Measurements from ENCODE around the gene ST8SIA1.

The ST8SIA1 gene

GRCh38 chr12:22276867-22277266 is 57.6 kb downstream of the ST8SIA1 start:
- DNase-seq, result no peak

DNA sequence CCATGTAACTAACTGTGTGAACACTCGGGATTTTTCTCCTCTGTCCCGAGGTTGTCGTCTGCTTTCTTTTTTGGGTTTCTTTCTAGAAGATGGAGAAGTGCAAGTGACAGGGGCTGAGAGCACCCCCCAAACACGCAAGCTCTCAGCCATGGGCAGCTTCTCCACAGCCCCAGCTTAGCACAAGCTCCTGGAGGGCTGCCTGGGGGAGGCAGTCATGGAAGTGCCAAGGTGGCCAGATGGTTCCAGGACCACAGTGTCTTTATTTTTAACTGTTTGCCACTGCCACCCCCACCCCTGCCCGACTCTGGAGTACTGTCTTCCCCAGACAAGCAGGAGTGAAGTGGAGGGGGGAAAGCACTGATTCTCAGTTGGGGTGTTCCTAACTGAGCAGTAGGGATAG is 58.2 kb downstream of the ST8SIA1 start:
- no peak for DNase-seq

DNA sequence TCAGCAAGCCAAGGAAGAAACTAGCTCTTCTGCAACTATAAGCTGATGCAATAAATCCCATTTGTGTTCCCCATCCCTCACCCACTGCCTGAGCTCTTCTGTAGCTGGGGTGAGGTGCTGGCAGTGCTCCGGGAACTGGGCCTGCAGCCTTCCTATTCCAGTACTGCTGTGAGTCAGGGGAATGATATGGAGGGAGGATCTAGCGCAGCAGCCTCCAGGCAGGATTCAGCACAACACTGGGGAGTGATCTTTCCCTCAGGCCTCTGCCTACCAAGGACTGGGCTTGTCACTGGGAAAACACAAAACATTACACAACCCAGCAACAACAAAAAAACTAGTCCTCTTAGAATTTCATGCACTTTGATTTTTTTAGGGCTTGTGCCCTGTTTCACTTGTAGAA is 58.7 kb downstream of the ST8SIA1 start:
- DNase-seq, result no peak

- no peak for DNase-seq
Measured at GRCh38 chr12:22272335-22273151, 62.0 kb downstream of the ST8SIA1 start.

- DNase-seq, result no peak
Measured at GRCh38 chr12:22271023-22271422, 63.5 kb downstream of the ST8SIA1 start.

DNA sequence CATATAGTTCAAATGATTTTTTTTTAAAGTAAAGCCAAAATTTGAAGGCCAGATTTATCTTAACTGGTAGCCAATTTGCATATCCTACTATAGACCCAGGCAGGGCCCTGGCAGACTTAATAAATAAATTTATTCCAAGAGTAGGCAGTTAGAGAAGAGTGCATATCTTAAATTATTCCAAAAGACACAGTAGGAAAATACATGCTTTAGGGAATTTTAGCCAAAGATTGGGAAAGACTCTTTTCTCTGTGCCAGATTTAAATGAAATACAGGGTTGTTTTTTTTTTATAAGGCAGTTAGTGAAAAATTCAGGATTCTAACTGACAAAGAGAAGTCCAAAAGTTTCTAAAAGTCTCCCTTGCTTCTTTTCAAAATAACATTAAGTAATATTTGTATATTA is 65.5 kb downstream of the ST8SIA1 start:
- DNase-seq, result no peak

DNA sequence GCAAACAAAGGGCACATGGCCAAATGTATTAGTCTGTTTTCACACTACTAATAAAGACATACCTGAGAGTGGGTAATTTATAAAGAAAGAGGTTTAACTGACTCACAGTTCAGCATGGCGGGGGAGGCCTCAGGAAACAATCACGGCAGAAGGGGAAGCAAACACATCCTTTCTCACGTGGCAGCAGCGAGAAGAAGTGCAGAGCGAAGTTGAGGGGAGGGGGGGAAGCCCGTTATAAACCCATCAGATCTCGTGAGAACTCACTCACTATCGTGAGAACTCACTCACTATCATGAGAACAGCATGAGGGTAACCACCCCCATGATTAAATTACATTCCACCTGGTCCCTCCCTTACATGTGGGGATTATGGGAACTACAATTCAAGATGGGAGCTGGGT is 66.1 kb downstream of the ST8SIA1 start:
- no peak for DNase-seq

DNA sequence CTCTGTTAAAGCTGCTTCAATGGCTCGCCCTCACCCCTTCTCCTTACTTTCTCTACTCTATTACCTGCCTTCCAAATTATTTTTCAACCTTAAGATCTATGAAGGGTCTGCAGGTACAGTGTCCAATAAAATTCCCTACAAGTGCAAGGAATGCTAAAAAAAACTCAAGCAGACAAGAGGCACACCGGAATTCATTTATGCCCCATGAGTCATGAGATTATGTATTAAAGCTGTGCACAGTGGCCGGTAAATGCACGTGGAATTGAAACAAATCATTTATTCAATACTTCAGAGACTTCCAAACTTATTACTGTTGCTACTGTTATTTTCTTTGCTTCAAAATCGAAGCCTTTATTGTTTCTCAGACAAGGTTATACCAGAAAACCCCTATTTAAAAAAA is 68.4 kb downstream of the ST8SIA1 start:
- DNase-seq, result no peak

DNA sequence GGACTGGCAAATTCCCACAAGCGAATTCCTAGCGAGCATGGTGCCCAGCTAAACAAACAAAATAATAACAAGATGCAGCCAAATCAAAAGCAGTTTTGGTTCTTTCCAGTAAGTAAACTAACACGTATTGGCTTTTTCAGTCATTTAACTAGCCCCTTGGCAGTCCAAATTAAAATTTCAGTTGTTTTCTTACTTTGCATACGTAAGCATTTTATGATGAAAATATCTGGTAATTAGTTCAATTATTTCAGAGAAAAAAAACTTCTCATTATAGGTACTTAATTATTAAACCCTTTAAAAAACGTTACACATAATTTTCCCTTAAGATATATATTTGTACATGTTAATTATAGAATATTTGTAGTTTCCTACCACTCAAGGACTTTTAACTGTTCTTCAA is 70.1 kb downstream of the ST8SIA1 start:
- DNase-seq, result no peak

GRCh38 chr12:22262309-22262708 is 72.2 kb downstream of the ST8SIA1 start:
- no peak for DNase-seq

DNA sequence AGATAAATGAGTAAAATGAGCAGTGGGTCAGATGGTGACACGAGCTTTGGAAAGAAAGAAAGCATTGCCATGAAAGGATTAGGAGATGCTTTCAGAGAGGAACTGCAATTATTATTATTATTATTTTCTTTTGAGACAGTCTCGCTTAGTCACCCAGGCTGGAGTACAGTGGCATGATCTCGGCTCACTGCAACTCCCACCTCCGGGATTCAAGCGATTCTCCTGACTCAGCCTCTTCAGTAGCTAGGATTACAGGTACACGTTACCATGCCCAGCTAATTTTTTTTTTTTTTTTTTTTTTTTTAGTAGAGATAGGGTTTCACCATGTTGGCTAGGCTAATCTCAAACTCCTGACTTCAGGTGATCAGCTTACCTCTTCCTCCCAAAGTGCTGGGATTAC is 77.4 kb downstream of the ST8SIA1 start:
- no peak for DNase-seq

DNA sequence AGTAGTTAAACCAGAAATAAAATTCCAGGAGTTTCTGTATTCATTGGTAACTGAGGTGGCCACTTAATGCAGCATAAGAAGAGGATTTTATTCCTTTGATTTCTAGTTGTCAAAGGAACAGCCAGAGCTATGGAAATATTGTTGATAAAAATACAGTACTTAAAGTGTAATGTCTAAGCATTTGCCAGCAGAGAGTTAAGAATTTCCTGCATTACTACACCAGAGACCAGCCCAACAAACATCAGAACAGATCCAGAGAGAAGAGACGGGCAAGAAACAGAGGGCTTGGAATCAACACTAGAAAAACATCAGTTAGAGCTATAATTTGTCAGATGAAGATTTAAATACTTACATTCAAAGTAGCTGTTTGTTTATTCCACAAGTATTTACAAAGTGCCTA is 77.9 kb downstream of the ST8SIA1 start:
- DNase-seq, result no peak

GRCh38 chr12:22256041-22256441 is 78.5 kb downstream of the ST8SIA1 start:
- no peak for DNase-seq

- no peak for DNase-seq
Measured at GRCh38 chr12:22255097-22255496, 79.4 kb downstream of the ST8SIA1 start.

DNA sequence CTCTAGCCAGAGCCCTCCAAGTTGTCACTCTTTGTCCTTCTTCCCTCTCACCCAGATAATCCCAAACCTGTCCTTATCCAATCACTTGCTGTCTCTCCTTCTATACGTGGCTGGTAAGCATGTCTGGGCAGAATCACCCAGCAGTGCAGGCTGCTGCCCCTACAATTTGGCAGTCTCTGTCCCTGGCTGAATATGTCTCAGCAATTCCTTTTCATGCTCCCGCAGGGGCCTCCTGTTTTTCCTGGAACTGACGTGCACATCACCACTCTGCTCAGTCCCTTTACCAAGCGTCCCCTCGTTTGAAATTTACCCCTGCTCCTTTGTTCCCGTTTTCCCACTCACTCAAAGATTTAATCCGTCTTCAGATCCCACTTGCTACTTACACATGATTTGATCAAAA is 80.0 kb downstream of the ST8SIA1 start:
- DNase-seq, result no peak

DNA sequence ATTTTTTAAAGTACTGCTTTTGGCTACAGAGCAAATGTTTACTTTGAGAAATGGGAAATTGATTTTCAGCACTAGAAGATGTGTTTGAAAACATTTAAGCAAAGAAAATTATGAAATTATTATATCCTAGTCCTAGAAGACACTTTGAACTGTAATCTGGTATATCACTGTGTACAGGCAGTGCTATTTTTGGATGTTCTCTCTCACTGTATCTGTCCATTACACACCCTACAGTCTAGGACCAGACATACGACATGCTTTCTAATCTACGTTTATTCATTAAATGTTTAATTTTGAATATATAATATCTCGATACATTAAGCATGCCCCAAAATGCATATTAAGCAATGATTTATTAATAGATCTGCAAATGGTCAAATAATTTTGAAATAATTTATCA is 82.5 kb downstream of the ST8SIA1 start:
- DNase-seq, result no peak

GRCh38 chr12:22250762-22251161 is 83.7 kb downstream of the ST8SIA1 start:
- DNase-seq, result no peak

GRCh38 chr12:22248571-22249115 is 85.9 kb downstream of the ST8SIA1 start:
- no peak for DNase-seq

- no peak for DNase-seq
Measured at GRCh38 chr12:22248121-22248520, 86.4 kb downstream of the ST8SIA1 start.

DNA sequence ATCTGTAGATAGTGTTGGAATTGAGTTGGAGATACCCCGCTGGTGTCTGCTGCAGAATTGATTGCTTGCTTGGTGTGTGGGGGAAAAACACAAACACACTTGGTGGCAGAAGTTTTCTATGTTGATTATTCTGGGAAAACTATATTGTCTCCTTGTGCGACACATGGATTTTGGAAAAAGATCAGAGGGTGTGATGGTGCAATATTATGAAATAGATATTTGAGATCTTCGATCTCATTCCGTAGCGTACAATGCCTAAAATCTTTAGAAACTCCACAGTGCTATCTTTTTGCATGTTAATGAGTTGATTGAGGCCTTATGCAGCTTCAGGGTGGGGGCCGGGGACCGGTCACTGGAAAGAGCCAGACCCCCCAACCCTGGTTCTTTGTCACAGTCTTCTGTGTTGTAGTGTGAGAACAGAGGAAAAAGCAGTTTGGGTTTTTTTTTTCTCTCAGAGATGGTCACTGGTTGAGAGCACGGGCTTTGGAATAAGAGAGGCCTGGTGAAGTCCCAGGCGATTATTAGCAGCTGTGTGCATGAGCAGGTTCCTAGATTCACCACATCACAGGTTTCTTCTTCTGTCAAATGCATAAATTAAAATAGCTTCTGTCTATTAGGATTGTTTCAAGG is 88.2 kb downstream of the ST8SIA1 start:
- DNase-seq, result no peak

- DNase-seq, result no peak
Measured at GRCh38 chr12:22242726-22243125, 91.8 kb downstream of the ST8SIA1 start.

GRCh38 chr12:22238211-22238610 is 96.3 kb downstream of the ST8SIA1 start:
- DNase-seq, result no peak

- no peak for DNase-seq
Measured at GRCh38 chr12:22234561-22234960, 99.9 kb downstream of the ST8SIA1 start.

- DNase-seq, result no peak
Measured at GRCh38 chr12:22231836-22232235, 102.7 kb downstream of the ST8SIA1 start.

- DNase-seq, result no peak
Measured at GRCh38 chr12:22231078-22231477, 103.4 kb downstream of the ST8SIA1 start.
